Astrocyte (in vitro differentiated cells and primary cell): Measurements from ENCODE around the gene B4GALT3. TPM values are rescaled to one million over a fixed set of nuclear protein-coding genes. Genes with fewer than 3 reads are reported as not detected.

Experiments used
- DNase-seq: peaks from one replicate; pipeline ENCODE4 v3.0.0-alpha.2; 2010; ENCODE audit warnings: low read depth
- FAIRE-seq: peaks from 2 replicates; lab custom pipeline; 2011; peaks lifted over from hg19 to GRCh38; lab: Jason Lieb, UNC
- H2AFZ ChIP-seq: 2 replicates; pipeline ENCODE4 v1.6.0; 2012; ENCODE audit warnings: low read depth, low read length, inconsistent platforms
- H3K27ac ChIP-seq: 2 replicates; pipeline ENCODE4 v1.5.1; 2011; ENCODE audit warnings: low read depth, low read length, inconsistent platforms
- H3K27me3 ChIP-seq: 2 replicates; pipeline ENCODE4 v1.6.0; 2011; ENCODE audit warnings: low read length, inconsistent platforms; ENCODE audit not compliant: insufficient read depth
- H3K36me3 ChIP-seq: 2 replicates; pipeline ENCODE4 v1.5.1; 2011; ENCODE audit warnings: low read length, inconsistent platforms; ENCODE audit not compliant: insufficient read depth
- H3K4me1 ChIP-seq: 2 replicates; pipeline ENCODE4 v1.5.1; 2011; ENCODE audit warnings: low read length, inconsistent platforms; ENCODE audit not compliant: insufficient read depth
- H3K4me2 ChIP-seq: 2 replicates; pipeline ENCODE4 v1.6.0; 2012; ENCODE audit warnings: low read length, inconsistent platforms
- H3K4me3 ChIP-seq: 2 replicates; pipeline ENCODE4 v1.5.1; 2011; ENCODE audit warnings: low read depth, mild to moderate bottlenecking, low read length, inconsistent platforms; ENCODE audit not compliant: insufficient read depth
- H3K79me2 ChIP-seq: 2 replicates; pipeline ENCODE4 v1.6.0; 2012; ENCODE audit warnings: mild to moderate bottlenecking, low read length, inconsistent platforms; ENCODE audit not compliant: insufficient read depth
- H3K9ac ChIP-seq: 2 replicates; pipeline ENCODE4 v1.6.0; 2012; ENCODE audit warnings: mild to moderate bottlenecking, low read length, inconsistent platforms
- H3K9me3 ChIP-seq: 2 replicates; pipeline ENCODE4 v1.5.1; 2012; ENCODE audit warnings: low read depth, mild to moderate bottlenecking, low read length, inconsistent platforms; ENCODE audit not compliant: insufficient read depth
- H4K20me1 ChIP-seq: 2 replicates; pipeline ENCODE4 v1.6.0; 2012; ENCODE audit warnings: low read length, inconsistent platforms; ENCODE audit not compliant: insufficient read depth
- H3K27ac Mint-ChIP-seq: one replicate; pipeline ENCODE4 v1.8.0; 2021; ENCODE audit warnings: mild to moderate bottlenecking, mixed read lengths; ENCODE audit not compliant: unreplicated experiment
- H3K27me3 Mint-ChIP-seq: one replicate; pipeline ENCODE4 v1.8.0; 2021; ENCODE audit warnings: low read depth, mixed read lengths; ENCODE audit not compliant: unreplicated experiment
- H3K36me3 Mint-ChIP-seq: one replicate; pipeline ENCODE4 v1.8.0; 2021; ENCODE audit warnings: low read depth, mixed read lengths; ENCODE audit not compliant: unreplicated experiment
- H3K4me1 Mint-ChIP-seq: one replicate; pipeline ENCODE4 v1.8.0; 2021; ENCODE audit warnings: low read depth, mixed read lengths; ENCODE audit not compliant: unreplicated experiment
- H3K4me3 Mint-ChIP-seq: one replicate; pipeline ENCODE4 v1.8.0; 2021; ENCODE audit warnings: mild to moderate bottlenecking, moderate library complexity, mixed read lengths; ENCODE audit not compliant: unreplicated experiment
- H3K9me3 Mint-ChIP-seq: one replicate; pipeline ENCODE4 v1.8.0; 2021; ENCODE audit warnings: mild to moderate bottlenecking, mixed read lengths; ENCODE audit not compliant: unreplicated experiment
- EZH2 ChIP-seq: IDR thresholded peaks from 2 replicates; pipeline ENCODE4 v1.6.1; 2012; ENCODE audit warnings: mild to moderate bottlenecking, low read length, inconsistent platforms; ENCODE audit not compliant: insufficient read depth
- total RNA-seq: library from RNA; stranded (reverse); gene quantifications from 2 replicates; pipeline ENCODE4 v1.2.1, GENCODE V29; 2021
- TF ChIP-seq, protein P1 (sequence below): IDR thresholded peaks from 2 replicates; pipeline ENCODE4 v1.5.1; 2011; ENCODE audit warnings: low read depth, mild to moderate bottlenecking, inconsistent platforms, low read length, moderate library complexity; ENCODE audit not compliant: insufficient read depth

Gene B4GALT3
- total RNA-seq, 1 donor from 2014 or later: 39.6 TPM

DNA sequence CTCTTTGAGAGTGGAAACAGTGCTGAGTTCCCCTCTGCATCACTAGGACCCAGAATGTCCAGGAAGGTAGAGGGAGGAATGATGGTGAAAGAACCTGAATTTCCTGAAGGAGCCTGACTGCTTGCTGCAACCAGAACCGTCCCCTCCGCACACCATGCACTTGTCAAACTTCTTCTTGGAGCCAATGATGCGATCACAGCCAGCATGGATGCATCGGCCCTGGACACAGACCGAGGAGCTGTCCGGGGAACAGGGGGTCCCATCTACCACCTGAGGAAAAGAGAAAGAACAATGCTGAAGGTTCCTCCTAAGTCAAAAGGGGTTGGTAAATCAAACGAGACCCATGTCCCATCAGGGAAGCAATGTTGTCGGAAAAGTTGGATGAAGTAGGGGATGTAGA is 14.7 kb upstream of the B4GALT3 start:
- no peaks in the 10 kb centered on the region for H4K20me1 ChIP-seq
- H3K36me3 ChIP-seq: no peaks in the 10 kb centered on the region
- no peaks in the 10 kb centered on the region for H3K79me2 ChIP-seq
- TF ChIP-seq EZH2: no peak
- TF ChIP-seq, protein P1, sequence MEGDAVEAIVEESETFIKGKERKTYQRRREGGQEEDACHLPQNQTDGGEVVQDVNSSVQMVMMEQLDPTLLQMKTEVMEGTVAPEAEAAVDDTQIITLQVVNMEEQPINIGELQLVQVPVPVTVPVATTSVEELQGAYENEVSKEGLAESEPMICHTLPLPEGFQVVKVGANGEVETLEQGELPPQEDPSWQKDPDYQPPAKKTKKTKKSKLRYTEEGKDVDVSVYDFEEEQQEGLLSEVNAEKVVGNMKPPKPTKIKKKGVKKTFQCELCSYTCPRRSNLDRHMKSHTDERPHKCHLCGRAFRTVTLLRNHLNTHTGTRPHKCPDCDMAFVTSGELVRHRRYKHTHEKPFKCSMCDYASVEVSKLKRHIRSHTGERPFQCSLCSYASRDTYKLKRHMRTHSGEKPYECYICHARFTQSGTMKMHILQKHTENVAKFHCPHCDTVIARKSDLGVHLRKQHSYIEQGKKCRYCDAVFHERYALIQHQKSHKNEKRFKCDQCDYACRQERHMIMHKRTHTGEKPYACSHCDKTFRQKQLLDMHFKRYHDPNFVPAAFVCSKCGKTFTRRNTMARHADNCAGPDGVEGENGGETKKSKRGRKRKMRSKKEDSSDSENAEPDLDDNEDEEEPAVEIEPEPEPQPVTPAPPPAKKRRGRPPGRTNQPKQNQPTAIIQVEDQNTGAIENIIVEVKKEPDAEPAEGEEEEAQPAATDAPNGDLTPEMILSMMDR: no peak
- Mint-ChIP-seq H3K9me3 (no peaks in the 10 kb centered on the region), H3K27me3 (peaks cover 6% of the 10 kb centered on the region), H3K27ac (no peak overlapping the region), H3K4me3 (no peak overlapping the region), H3K4me1 (peaks cover 7% of the 10 kb centered on the region), H3K36me3 (no peaks in the 10 kb centered on the region)
- H3K27ac ChIP-seq: no peak overlapping the region
- no peak for FAIRE-seq
- H2AFZ ChIP-seq: no peak overlapping the region
- H3K4me1 ChIP-seq: peaks cover 6% of the 10 kb centered on the region
- H3K9me3 ChIP-seq: no peaks in the 10 kb centered on the region
- H3K9ac ChIP-seq: no peak overlapping the region
- no peak for DNase-seq
- H3K27me3 ChIP-seq: no peaks in the 10 kb centered on the region
- H3K4me2 ChIP-seq: no peak overlapping the region
- H3K4me3 ChIP-seq: no peak overlapping the region

DNA sequence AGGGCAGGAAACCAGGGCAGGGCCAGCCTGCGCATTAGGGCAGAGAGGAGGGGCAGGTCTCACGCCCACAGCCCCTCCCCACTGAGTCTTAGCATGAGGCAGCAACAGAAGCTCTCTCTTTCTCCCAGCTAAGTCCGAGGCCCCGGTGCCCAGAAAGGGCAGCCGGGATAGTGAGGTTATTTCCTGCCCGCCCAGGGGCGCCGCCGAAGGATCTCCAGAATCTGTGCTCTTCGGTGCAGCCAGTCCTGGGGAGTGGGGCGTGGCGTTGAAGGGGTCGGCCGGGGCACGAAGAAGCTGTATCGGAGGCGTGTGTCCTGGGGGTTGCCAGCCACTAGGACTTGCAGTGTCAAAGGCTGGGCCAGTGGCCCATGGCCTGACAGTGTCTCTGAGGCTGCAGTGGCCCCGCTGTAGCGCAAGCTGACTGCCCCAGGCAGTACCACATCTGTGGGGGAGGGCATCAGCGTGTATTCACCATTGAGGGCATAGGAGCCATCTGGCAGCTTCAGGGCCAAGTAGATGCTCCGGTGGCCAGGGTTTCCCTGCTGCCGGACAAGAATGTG is 13.7 kb upstream of the B4GALT3 start:
- no peak overlapping the region for H3K4me3 Mint-ChIP-seq
- no peak overlapping the region for H3K27ac Mint-ChIP-seq
- DNase-seq: no peak

DNA sequence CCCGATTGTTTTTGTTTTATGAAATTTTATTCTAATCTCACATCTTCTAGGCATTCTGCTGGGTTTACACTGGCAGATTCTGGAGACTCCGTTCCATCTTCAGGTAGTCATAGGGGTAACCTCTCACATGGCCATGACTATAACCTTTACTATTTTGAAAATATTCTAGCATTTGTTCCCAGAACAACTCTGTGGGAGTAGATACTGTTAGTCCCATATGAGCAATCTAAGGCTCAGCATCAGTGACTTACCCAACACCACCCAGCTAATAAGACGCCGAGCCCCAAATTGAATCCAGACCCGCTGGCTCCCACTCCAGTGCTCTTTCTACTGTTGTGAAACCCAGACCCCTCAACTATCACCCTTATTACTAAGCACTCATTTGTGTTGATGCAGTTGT is 11.7 kb upstream of the B4GALT3 start:
- Mint-ChIP-seq H3K9me3 (peaks cover 2% of the 10 kb centered on the region), H3K27ac (no peak overlapping the region), H3K4me3 (no peak overlapping the region), H3K36me3 (peaks cover 2% of the 10 kb centered on the region), H3K4me1 (peaks cover 13% of the 10 kb centered on the region), H3K27me3 (peaks cover 6% of the 10 kb centered on the region)
- H3K9ac ChIP-seq: no peak overlapping the region
- no peaks in the 10 kb centered on the region for H3K36me3 ChIP-seq
- H3K9me3 ChIP-seq: no peaks in the 10 kb centered on the region
- no peaks in the 10 kb centered on the region for H3K4me1 ChIP-seq
- no peak for DNase-seq
- H3K4me3 ChIP-seq: no peak overlapping the region
- no peak for FAIRE-seq
- H4K20me1 ChIP-seq: no peaks in the 10 kb centered on the region
- no peaks in the 10 kb centered on the region for H3K27me3 ChIP-seq
- H2AFZ ChIP-seq: no peak overlapping the region
- H3K27ac ChIP-seq: no peak overlapping the region
- H3K79me2 ChIP-seq: no peaks in the 10 kb centered on the region
- TF ChIP-seq EZH2: no peak
- TF ChIP-seq, protein P1: no peak
- H3K4me2 ChIP-seq: no peak overlapping the region

More for the DNA sequence above, 13.7 kb upstream of the B4GALT3 start:
- Histone ChIP-seq H3K4me2 (no peak overlapping the region), H3K36me3 (no peaks in the 10 kb centered on the region), H3K27me3 (no peaks in the 10 kb centered on the region), H3K79me2 (no peaks in the 10 kb centered on the region), H4K20me1 (no peaks in the 10 kb centered on the region), H3K9ac (no peak overlapping the region), H3K4me3 (no peak overlapping the region), H2AFZ (no peak overlapping the region), H3K9me3 (no peaks in the 10 kb centered on the region), H3K27ac (no peak overlapping the region), H3K4me1 (no peaks in the 10 kb centered on the region)
- Mint-ChIP-seq H3K9me3 (peaks cover under 1% of the 10 kb centered on the region), H3K4me1 (peaks cover 4% of the 10 kb centered on the region), H3K27me3 (peaks cover 6% of the 10 kb centered on the region), H3K36me3 (no peaks in the 10 kb centered on the region)
- no peak for FAIRE-seq
- TF ChIP-seq, protein P1: no peak
- no peak for TF ChIP-seq EZH2
